Activated CD8-positive, alpha-beta memory T cell treated with anti-CD3 and anti-CD28 coated beads, Interleukin-2, amount 50 U/mL, for 1 hour (primary cell): ENCODE measurements around the gene KRT83.

Experiments used
- DNase-seq: peaks from one replicate; pipeline ENCODE4 v3.0.0-alpha.2; 2020; ENCODE audit errors: extremely low read depth

The KRT83 gene

DNA sequence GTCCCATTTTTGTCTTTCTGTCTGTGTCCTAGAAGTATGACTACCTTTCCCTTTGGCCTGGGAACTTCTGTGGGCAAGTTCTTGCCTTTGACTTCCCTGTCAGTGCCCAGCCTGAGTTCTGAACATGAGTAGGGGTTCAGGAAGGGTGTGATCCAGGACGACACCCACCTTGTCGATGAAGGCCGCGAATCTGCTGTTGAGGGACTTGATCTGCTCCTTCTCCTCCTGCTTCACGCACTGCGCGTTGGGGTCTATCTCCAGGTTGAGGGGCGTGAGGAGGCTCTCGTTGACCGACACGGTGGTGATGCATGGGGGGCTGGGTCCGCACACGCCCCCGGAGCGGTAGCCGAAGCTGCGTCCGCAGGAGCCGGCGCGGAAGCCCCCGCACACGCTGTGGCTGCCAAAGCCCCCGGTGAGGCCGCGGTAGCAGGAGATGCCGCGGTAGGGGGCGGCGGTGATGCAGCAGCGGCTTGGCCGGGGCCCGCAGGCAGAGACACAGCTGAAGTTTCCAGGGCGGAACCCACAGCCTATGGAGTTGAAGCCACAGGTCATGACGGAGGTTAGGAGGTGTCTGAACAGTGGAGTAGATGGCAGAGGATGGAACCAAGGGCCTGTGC, at the start of gene KRT83:
Gene KRT83 (minus strand): TSS at position 615 of the 617 bp plus-strand sequence. CDS start 63 bp downstream, at position 552.
- no peak for DNase-seq

DNA sequence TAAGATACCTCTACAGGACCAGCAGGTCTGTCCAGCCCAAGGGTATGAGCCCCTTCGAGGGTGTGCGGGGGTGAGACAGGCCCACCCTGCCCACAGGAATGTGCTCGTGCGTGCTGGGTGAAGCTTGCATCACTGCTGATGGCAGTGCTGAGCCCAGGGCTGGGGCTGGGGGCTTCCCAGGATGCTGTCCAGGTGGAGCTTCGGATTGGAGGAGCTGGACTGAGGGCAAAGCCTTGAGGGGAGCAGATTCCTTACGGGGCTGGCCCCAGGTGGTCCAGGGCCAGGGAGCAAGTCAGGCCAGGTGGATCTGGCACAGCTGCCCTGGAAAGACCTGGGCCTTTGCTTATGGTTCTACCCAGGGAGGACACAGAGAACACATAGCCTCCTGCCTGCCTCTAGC, 48.6 kb upstream of the KRT83 start:
- no peak for DNase-seq

DNA sequence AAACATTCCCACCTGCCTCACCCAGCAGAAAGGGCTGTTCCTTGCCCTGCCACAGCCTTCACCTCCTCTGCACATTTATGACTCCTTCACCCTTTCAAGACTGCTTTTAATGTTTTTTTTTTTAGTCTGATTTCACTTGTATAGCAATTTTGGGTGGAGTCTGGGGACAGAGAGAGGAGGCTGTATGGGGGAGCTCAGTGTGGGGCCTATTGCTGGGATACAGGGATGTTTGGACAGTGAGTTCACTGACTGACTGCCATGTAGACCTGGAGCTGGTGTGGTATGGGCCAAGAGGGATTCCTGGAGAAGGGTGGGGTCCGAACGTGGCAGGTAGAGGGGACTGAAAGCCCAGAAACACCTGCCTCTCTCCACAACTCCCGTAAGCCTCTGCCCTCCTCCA, 48.0 kb upstream of the KRT83 start:
- DNase-seq, result no peak

DNA sequence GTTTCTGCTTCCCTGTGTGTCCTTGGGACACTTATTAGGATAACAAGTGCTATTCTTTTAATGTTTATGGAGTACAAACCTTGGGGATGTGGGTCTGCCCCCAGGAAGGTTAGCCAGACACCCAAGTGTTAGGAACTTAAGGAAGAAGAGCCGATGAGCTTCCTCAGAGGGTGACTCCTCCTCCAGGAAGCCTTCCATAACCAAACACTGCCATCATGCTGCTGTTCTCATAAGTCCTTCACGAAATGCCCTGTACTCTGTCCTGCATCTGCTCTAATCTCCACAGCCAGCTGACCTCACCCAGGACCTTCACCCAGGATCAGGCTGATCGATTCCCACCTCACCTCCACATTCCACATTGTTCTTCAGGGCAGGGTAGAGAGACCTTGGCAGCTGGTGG, 47.3 kb upstream of the KRT83 start:
- DNase-seq, result no peak

DNA sequence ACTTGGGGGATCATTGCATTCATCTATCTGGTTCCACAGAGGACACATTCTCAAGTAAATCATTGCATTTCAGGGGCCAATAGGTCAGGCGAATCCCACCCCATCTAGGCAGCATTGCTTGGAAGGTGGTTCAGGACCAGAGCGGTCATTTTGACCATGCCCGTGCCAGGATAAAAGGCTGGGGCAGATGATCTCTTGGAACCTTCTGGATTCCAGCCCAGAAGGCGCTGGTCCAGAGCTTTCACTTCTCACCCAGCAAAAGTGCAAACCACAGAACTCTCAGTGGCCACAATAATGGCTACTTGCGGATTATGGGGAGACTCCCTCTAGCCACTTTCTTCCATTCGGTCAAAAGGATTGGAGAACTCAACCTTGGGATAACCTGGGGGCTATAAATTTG, 46.7 kb upstream of the KRT83 start:
- no peak for DNase-seq

DNA sequence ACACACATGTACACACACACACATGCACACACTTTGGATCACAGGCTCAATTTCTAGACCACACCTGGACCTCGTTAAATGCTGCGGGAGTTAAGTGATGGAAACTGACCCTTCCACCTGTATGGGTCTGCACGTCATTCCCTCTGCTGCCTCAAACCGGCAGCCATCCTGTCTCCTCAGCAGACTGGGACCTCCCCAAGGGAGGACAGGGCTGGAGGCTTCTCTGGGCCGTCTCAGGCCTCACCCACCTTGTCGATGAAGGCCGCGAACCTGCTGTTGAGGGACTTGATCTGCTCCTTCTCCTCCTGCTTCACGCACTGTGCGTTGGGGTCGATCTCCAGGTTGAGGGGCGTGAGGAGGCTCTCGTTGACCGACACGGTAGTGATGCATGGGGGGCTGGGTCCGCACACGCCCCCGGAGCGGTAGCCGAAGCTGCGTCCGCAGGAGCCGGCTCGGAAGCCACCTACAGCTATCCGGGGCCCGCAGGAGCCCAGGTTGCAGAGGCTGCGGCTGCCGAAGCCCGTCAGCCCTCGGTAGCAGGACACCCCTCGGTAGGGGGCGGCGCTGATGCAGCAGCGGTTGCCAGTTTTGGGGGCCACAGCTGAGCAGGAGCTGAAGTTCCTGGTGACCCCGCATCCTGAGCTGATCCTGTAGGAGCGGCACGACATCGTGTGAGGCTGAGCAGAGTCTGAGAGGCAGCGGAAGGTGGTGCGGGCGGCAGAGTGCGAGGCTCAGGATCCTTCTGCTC, 45.7 kb upstream of the KRT83 start, which contains the start of gene KRT85:
Gene KRT85 (minus strand): TSS at position 744 of the 748 bp plus-strand sequence. CDS start 76 bp downstream, at position 668.
- DNase-seq, result no peak

DNA sequence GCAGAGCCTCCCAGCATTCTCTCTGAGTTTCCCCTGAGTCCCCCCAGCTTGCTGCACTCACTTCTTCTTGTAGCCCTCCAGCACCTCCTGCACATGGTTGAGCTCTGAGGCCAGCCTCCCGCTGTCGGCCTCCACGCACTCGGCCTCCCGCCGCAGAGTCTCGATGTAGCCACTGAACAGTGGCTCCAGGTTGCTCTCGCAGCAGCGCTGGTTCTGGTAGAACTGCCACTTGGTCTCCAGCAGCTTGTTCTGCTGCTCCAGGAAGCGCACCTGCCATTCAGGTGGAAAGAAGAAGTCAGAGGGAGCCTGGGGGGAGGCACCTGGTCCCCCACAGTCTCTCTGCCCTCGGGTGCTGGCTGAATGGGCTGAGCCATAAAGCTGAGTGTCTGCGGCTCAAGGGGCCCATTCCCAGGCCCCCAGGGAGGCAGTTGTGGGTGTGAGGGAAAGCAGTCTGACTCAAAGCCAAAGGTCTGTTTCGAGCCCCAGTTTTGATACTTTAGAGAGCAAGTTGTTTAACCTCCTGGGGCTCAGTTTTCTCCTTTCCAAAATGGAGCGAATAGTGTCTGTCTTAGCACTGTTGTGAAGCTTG, 43.8 kb upstream of the KRT83 start:
- no peak for DNase-seq

DNA sequence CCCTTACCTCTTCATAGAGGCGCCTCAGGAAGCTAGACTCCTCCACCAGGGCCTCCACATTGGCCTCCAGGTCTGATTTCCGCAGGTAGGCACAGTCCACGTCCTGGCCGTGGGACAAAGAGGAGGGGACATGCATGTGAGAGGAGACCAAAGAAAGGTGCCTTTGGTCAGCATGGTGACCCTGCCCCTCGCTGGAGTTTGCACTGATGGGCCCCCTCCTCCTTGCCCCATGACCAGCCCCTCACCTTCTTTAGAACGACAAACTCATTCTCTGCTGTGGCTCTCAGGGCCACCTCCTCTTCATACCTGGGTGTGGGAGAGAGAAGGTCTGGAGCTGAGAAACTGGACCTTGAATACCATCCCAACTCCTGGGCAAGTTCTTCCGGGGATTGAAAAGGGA, 42.9 kb upstream of the KRT83 start:
- no peak for DNase-seq

DNA sequence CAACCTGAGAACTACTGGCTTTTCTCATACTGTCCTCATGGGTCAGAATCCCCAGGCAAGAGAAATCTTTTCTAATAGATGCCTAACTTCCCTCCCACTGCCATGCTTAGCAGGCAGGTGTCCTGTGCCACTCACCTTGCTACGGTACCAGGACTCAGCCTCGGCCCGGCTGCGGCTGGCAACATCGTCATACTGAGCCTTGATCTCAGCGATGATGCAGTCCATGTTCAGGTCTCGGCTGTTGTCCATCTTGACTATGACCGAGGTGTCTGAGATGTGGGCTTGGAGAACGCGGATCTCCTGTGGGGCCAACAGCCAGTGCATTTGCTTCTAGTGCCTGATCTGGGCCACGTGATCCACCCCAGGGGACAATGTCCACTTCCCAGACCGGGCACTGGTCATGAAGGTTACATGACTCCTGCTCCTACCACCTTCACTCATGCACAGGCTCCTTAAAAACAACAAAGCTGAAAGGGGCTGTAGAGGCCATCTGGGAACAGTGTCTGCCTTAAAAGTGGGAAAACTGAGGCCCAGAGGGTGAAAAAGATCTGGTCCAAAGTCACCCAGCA, 42.0 kb upstream of the KRT83 start:
- DNase-seq, result no peak

DNA sequence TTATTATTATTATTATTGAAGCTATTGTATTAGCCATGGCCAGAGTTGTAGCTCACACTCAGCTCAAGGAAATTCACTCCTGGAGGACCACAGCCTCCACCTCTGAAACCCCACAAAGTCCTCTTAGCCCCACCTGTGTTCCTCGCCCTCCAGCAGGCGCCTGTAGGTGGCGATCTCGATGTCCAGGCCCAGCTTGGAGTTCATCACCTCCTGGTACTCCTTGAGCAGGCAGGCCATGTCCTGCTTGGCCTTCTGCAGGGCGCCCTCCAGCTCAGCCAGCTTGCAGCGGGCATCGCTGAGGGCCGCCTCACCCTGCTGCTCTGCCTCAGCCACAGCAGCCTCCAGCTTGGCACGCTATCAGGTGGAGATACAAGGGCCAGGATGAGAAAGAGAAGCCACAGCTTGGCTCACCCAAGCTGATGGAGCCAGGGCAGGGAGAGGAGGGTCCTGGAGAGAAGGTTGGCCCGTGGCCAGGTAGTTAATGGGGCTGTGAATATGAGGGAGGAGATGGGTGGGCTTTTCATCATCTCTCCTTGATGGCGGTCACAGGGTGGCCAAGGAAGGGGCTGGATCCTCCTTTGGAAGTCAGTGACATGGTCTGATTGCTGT, 41.0 kb upstream of the KRT83 start:
- DNase-seq, result no peak

DNA sequence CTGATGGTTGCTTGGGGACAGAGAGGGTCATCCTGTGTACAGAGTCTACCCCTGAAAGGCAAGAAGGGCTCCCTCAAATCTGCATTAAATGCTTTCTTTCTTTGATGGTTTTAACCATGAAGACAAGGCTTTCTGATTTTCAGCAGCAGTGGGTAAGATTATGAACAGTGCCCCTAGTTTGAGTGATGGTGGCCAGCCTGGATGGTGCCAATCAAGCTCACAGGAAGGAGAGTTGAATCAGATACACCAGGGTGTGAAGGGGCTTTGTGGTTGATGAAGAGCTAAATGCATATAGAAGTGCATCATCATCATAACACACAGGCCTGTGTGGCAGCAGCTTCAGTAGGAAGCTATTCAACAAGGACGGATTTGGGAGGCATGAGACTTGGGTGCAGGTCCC, 40.4 kb upstream of the KRT83 start:
- DNase-seq, result no peak

DNA sequence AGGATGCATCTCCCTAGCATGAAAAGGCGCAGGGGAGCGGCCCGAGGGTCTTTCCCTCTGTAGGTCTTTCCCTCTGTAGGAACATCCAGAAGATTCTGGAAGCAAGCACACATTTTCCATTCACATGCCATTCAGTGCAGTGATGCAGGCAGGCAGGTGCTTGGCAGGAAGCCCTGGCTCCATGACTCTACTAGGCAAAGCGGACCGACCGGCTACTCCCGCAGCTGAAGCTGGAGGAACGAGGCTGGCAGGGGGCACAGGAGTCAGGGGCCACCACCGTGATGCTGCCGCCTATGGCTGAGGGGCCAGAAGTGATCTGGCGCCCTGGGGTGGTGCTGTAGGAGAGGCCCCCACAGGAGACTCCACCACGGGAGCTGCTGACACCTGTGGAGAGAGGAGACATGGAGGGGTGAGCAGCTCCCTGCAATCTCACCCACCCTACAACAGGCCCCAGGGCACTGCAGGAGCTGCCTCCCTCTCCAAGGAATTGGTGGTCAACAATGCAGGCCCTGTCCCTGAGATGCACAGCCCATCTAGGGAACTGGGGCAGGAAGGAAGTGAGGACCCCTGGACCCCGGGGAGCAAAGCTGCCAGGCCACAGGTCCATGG, 39.6 kb upstream of the KRT83 start:
- no peak for DNase-seq

DNA sequence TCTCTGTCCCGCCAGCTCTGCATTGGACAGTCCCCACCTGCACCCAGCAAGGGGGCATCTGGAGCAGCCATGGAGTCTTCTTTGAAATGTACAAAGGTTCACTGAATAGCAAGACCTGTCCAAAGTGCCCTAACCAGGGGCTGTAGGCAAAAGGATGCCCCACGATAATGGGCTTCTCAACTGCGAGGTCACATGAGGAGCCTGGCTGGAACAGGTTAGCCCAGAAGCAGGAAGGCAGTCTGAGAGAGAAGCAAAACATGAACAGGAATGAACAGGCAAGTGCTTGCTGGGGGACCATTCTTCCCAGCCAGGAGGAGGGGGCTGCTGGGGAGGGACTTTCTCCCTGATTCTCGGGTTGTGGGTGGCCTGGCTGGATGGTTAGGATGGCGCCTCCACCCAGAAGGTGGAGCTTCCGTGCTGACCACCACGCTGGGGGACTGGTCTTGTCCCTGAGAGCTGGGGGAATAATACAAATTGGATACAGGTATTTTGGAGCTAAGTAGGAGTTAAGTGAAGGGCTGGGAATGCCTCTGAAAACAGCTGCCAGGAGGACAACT, 39.0 kb upstream of the KRT83 start:
- DNase-seq, result no peak

DNA sequence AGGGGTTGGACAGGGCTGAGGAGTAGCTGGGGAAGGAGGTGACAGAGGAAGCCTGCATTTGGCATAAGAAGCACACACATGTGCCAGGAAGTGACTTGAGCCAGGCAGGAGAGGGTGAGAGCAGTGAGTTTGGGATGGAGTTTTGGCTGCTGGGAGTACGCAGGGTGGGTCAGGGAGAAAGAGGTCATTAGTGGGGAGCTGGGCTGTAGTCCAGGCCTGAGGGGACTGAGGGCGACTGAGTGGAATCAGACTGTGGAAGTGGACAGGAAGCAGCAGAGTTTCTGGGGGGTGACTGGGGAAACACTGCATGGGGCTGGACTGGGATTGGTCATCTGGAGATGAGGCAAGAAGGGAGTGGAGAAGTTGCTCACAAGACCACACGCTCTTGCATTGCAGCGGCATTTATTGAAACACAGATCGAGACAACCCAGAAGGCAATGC, 38.4 kb upstream of the KRT83 start:
- DNase-seq, result no peak

DNA sequence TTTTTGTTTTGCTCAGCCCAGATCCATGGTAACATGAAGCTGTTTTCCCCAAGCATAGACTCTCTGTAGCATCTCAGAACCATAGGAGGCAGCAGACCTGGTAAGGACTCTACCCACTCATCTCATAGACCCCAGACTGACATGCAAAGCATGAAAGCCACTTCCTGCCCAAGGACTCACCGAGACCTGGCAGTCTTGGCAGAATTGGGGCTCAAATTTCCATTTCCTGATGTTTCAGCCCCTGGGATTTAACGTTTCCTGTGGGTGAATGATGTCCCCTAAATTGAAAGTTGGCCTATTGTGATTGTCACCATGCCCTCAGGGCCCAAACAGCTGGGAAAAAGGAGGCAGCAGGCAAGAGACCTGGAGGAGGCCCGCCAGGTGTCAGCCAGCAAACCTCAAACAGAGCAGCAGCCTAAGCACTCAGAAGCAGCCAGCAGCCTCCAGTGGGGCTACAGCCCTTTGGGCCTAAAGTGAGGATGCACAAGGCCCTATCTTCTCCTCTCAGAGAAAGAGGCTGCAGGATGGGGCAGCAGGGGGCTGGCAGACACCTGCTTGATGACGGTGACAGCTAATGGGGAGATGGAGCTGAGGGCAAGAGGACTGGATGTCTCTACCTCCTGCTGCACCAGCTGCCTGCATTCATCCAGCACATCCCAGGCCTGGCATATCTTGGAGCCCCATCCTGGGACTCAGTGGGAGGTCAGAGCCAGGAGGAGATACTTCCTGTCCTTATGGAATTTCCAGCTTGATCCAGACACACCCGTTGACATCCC, 37.6 kb upstream of the KRT83 start:
- DNase-seq, result no peak

DNA sequence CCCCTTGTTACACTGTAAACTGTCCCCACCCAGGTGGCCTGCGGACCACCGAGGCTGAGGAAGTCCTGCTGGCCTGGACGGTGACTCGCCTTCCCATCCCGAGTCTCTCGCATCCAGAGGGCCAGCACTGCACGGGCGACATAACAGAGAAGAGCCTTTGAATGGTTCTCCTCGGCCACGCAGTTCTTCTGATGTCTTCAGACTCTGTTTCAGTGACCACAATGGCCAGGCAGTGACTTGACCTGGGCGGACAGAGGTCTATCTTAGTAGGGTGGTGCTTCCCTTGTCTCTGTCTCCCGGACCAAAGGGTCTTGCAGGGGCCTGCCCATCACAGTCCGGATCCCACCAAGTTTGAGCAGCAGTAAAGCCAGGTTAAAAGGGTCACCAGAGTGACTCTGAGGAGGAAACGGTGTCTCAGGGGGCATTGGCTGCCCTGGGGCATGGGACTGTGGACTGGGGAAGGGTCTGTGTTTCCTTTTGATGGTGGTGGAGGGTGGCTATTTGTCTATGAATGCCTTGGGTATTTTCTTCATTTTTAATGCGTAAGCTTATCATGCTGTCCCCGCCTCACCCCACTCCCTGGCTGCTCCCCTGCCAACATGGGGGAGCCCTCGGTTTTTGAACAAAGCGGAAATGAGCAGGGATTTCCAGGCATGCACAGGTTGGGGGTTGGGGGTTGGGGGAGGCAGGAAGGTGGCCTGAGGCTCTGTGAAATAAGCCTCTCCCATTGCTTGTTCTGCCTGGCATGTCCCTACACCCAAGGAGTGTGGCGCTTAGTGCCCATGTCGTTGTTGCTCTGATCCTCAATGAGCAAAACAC, 35.8 kb upstream of the KRT83 start:
- DNase-seq, result no peak

DNA sequence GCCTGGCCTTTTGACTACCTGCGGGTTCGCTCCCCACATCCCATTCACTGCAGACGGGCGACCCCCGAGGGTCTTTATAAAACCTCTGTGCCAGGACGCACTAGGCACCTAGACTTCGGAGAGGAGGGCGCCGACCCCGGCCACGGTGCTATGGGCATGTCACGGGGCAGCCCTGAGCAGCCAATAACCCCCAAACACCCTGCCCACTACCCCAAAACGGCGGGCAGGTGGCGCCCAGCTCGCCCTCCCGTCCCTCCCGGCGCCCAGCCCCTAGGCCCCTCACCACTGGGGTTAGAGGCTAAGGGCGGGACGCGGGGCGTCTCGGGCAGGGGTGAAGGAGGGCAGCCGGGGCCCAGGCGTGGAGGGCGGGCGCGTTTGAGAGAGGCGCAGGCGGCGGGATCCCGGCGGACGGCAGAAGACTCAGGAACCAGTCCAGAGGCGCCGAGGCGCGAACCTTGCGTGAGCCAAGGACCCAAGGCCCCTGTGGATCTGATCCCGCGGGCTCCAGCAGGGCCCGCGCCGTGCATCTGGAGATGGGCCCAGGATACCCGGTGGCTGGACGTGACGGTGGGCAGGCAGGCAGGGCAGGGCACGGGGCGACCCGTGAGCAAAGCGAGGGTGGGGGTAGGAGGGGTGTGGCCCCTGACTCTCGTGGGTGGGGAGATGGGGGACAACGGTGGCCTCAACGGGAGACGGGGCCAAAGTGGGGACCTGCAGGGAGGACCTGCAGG, 35.0 kb upstream of the KRT83 start:
- no peak for DNase-seq

DNA sequence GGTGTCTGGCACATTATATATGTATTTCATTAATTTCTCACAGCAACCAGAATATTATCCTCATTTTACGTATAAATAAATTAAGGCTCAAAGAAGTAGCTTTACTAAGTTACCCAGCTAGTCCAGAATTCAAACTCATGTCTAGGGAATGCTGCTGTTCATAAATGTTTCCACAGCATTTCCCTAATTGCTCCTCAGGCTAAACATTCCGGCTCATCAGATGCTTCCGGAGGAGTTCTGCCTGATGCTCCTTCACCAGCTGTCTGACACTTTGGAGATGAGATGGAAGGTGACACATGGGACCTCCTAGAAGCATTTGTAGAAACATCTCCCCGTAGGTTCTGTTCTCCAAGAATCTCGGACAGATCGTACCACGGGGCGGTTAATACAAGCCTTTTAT, 34.0 kb upstream of the KRT83 start:
- DNase-seq, result no peak

DNA sequence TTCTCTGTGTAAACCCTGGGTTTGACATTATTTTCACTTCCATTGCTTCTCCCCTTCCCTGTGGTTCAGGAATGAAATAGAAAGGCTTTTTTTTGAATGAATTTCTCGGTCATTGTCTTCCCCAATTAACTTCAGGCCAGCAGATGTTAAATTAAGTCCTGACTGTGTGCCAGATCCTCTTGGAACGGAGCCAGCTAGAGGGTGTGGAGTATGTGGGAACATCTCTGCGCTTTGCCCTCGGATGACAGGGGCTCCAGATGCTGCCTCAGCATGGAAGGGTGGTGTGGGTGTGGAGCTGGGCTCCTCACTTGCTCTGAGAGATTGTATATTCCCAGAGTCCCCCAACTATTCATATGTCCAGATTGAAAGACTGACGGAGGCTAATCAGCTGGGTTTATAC, 33.0 kb upstream of the KRT83 start:
- no peak for DNase-seq
